H9 (cell line): ENCODE data around the gene TCERG1L. TPM values are rescaled to one million over a fixed set of nuclear protein-coding genes. Genes with fewer than 3 reads are reported as not detected.

Experiments used
- DNase-seq: peaks from one replicate; pipeline ENCODE4 v3.0.0-alpha.2; 2017
- H2AFZ ChIP-seq: one replicate; pipeline ENCODE4 v1.6.1; 2013; ENCODE audit warnings: mild to moderate bottlenecking, low read length, control low read depth, moderate library complexity
- H2AK5ac ChIP-seq: 2 replicates; pipeline ENCODE4 v1.6.1; 2013; ENCODE audit warnings: low read length, control low read depth, mixed read lengths; ENCODE audit not compliant: insufficient read length
- H2BK120ac ChIP-seq: one replicate; pipeline ENCODE4 v1.6.1; 2013; ENCODE audit warnings: low read depth, mild to moderate bottlenecking, low read length, control low read depth, inconsistent platforms; ENCODE audit not compliant: poor library complexity, severe bottlenecking
- H2BK12ac ChIP-seq: 2 replicates; pipeline ENCODE4 v1.6.1; 2013; ENCODE audit warnings: low read length, control low read depth, mixed read lengths, low read depth; ENCODE audit not compliant: insufficient read length
- H2BK15ac ChIP-seq: 2 replicates; pipeline ENCODE4 v1.6.1; 2013; ENCODE audit warnings: low read depth, low read length, control low read depth
- H2BK20ac ChIP-seq: one replicate; pipeline ENCODE4 v1.6.1; 2013; ENCODE audit warnings: low read depth, mild to moderate bottlenecking, low read length, control low read depth, inconsistent platforms; ENCODE audit not compliant: poor library complexity, severe bottlenecking
- H2BK5ac ChIP-seq: 2 replicates; pipeline ENCODE4 v1.6.1; 2013; ENCODE audit warnings: low read length, control low read depth, mixed read lengths; ENCODE audit not compliant: insufficient read length
- H3K14ac ChIP-seq: 2 replicates; pipeline ENCODE4 v1.6.1; 2013; ENCODE audit warnings: low read length, control low read depth; ENCODE audit not compliant: insufficient read depth
- H3K18ac ChIP-seq: 2 replicates; pipeline ENCODE4 v1.6.1; 2013; ENCODE audit warnings: low read depth, mild to moderate bottlenecking, mixed read lengths, low read length, control low read depth; ENCODE audit not compliant: insufficient read length
- H3K23ac ChIP-seq: 2 replicates; pipeline ENCODE4 v1.6.1; 2013; ENCODE audit warnings: low read length, control low read depth, mixed read lengths, low read depth; ENCODE audit not compliant: insufficient read length
- H3K23me2 ChIP-seq: 2 replicates; pipeline ENCODE4 v1.6.1; 2013; ENCODE audit warnings: low read depth, mild to moderate bottlenecking, mixed read lengths, low read length, control low read depth; ENCODE audit not compliant: insufficient read length, poor library complexity, severe bottlenecking
- H3K27ac ChIP-seq: 2 replicates; pipeline ENCODE4 v1.5.1; 2013; ENCODE audit warnings: low read length, control low read depth, mixed read lengths, low read depth; ENCODE audit not compliant: insufficient read length
- H3K27me3 ChIP-seq: 2 replicates; pipeline ENCODE4 v1.6.1; 2013; ENCODE audit warnings: low read length, control low read depth, inconsistent platforms; ENCODE audit not compliant: insufficient read depth
- H3K4ac ChIP-seq: 2 replicates; pipeline ENCODE4 v1.6.1; 2013; ENCODE audit warnings: low read depth, mild to moderate bottlenecking, control low read depth, inconsistent platforms, low read length, moderate library complexity
- H3K4me1 ChIP-seq: 2 replicates; pipeline ENCODE4 v1.6.1; 2013; ENCODE audit warnings: low read length, control low read depth, inconsistent platforms; ENCODE audit not compliant: insufficient read depth
- H3K4me2 ChIP-seq: 2 replicates; pipeline ENCODE4 v1.6.1; 2013; ENCODE audit warnings: low read length, control low read depth, mixed read lengths; ENCODE audit not compliant: insufficient read length, insufficient read depth
- H3K56ac ChIP-seq: 2 replicates; pipeline ENCODE4 v1.6.1; 2013; ENCODE audit warnings: low read depth, mild to moderate bottlenecking, mixed read lengths, low read length, control low read depth; ENCODE audit not compliant: insufficient read length
- H3K79me1 ChIP-seq: 2 replicates; pipeline ENCODE4 v1.6.1; 2013; ENCODE audit warnings: low read depth, mild to moderate bottlenecking, moderate library complexity, low read length, control low read depth, inconsistent platforms; ENCODE audit not compliant: insufficient read depth, poor library complexity, severe bottlenecking
- H3K79me2 ChIP-seq: 2 replicates; pipeline ENCODE4 v1.6.1; 2013; ENCODE audit warnings: low read length, control low read depth, inconsistent platforms; ENCODE audit not compliant: insufficient read depth
- H3K9ac ChIP-seq: 2 replicates; pipeline ENCODE4 v1.6.1; 2013; ENCODE audit warnings: low read length, control low read depth, mixed read lengths; ENCODE audit not compliant: insufficient read length; ENCODE audit errors: extremely low read depth
- H3K9me3 ChIP-seq: one replicate; pipeline ENCODE4 v1.6.1; 2013; ENCODE audit warnings: low read depth, low read length, inconsistent platforms; ENCODE audit not compliant: control insufficient read depth
- H3T11ph ChIP-seq: one replicate; pipeline ENCODE4 v1.6.1; 2013; ENCODE audit warnings: mild to moderate bottlenecking, low read length, control low read depth, inconsistent platforms
- H4K20me1 ChIP-seq: one replicate; pipeline ENCODE4 v1.6.1; 2013; ENCODE audit not compliant: control insufficient read depth, insufficient read length, insufficient read depth
- H4K5ac ChIP-seq: 2 replicates; pipeline ENCODE4 v1.6.1; 2013; ENCODE audit warnings: low read depth, mild to moderate bottlenecking, mixed read lengths, low read length, control low read depth; ENCODE audit not compliant: insufficient read length
- H4K8ac ChIP-seq: replicated peaks from 2 replicates; pipeline ENCODE4 v1.6.1; 2013; ENCODE audit warnings: low read length, control low read depth, mixed read lengths, low read depth; ENCODE audit not compliant: insufficient read length
- H4K91ac ChIP-seq: 2 replicates; pipeline ENCODE4 v1.6.1; 2013; ENCODE audit warnings: low read depth, mild to moderate bottlenecking, moderate library complexity, mixed read lengths, low read length, control low read depth; ENCODE audit not compliant: insufficient read length
- H3K27ac Mint-ChIP-seq, 3 experiments: 2 replicates in 2 of 3; 3 replicates in 1 of 3; pipeline ENCODE4 v1.8.0; 2020 to 2021; ENCODE audit warnings: mixed read lengths in 3 of 3, mild to moderate bottlenecking in 1 of 3, moderate library complexity in 1 of 3
- H3K27me3 Mint-ChIP-seq: 2 replicates; pipeline ENCODE4 v1.8.0; 2021; ENCODE audit warnings: low read depth, mild to moderate bottlenecking, moderate library complexity, mixed read lengths
- H3K36me3 Mint-ChIP-seq, 3 experiments: 2 replicates in 2 of 3; 3 replicates in 1 of 3; pipeline ENCODE4 v1.8.0; 2020 to 2021; ENCODE audit warnings: low read depth in 3 of 3, mixed read lengths in 3 of 3; ENCODE audit not compliant: insufficient read depth in 1 of 3
- H3K4me1 Mint-ChIP-seq, 2 experiments: 2 replicates each; pipeline ENCODE4 v1.8.0; 2020; ENCODE audit warnings: mixed read lengths in 2 of 2
- H3K4me3 Mint-ChIP-seq, 2 experiments: 2 replicates in 1 of 2; 3 replicates in 1 of 2; pipeline ENCODE4 v1.8.0; 2020 to 2021; ENCODE audit warnings: mild to moderate bottlenecking in 2 of 2, mixed read lengths in 2 of 2, moderate library complexity in 1 of 2
- H3K9me3 Mint-ChIP-seq, 2 experiments: 2 replicates in 1 of 2; 3 replicates in 1 of 2; pipeline ENCODE4 v1.8.0; 2020; ENCODE audit warnings: mild to moderate bottlenecking in 2 of 2, mixed read lengths in 2 of 2, moderate library complexity in 1 of 2
- CTCF ChIP-seq: fragments of 200-600 bp; sonication (generic); conservative IDR thresholded peaks from 3 replicates; pipeline ENCODE4 v1.8.0; 2021; ENCODE audit warnings: antibody characterized with exemption, mild to moderate bottlenecking
- WGBS: extraction: QIAGEN DNeasy Blood & Tissue Kit; methylation state at CpG from one replicate; pipeline ENCODE4 v1.1.7; 2013; ENCODE audit warnings: missing lambda C conversion rate, low lambda C conversion rate, mixed read lengths; ENCODE audit not compliant: insufficient read length; ENCODE audit errors: extremely low coverage; 5-methylcytosine and 5-hydroxymethylcytosine counted together
- total RNA-seq: library from RNA; stranded (reverse); gene quantifications from 2 replicates; pipeline ENCODE4 v1.2.1, GENCODE V29; 2021

TCERG1L gene
- total RNA-seq, 1 experiment from 2014 or later = 3.3 TPM

- Histone ChIP-seq H2BK12ac (no peak overlapping the region), H2BK15ac (no peak overlapping the region), H4K5ac (no peak overlapping the region), H3K4me2 (no peak overlapping the region), H4K91ac (no peak overlapping the region), H3T11ph (no peak overlapping the region), H2AK5ac (no peak overlapping the region), H2AFZ (no peak overlapping the region), H4K20me1 (no peaks in the 10 kb centered on the region), H3K79me1 (no peaks in the 10 kb centered on the region), H3K9me3 (no peaks in the 10 kb centered on the region), H3K27me3 (no peaks in the 10 kb centered on the region), H3K18ac (no peak overlapping the region), H3K23ac (no peak overlapping the region), H2BK5ac (no peak overlapping the region), H3K23me2 (no peaks in the 10 kb centered on the region), H4K8ac (no peak overlapping the region), H3K56ac (no peak overlapping the region), H3K79me2 (no peaks in the 10 kb centered on the region), H3K4me1 (no peaks in the 10 kb centered on the region; the same call in 1 of the 2 replicates), H3K9ac (no peak overlapping the region), H3K27ac (no peak overlapping the region), H3K14ac (no peak overlapping the region), H3K4ac (no peak overlapping the region), H2BK120ac (no peak overlapping the region), H2BK20ac (no peak overlapping the region)
- Mint-ChIP-seq H3K27me3 (no peaks in the 10 kb centered on the region; the same call in 1 of the 2 replicates), H3K27ac (no peak overlapping the region), H3K9me3 (no peaks in the 10 kb centered on the region), H3K36me3 (no peaks in the 10 kb centered on the region), H3K4me1 (peaks cover 29 to 34% of the 10 kb centered on the region in 2 experiments), H3K4me3 (no peak overlapping the region)
- WGBS = no CpG with 5 or more reads among the region's 17 CpGs
- TF ChIP-seq CTCF = no peak
- DNase-seq = no peak
Measured at GRCh38 chr10:131246775-131247174, 64.7 kb downstream of the TCERG1L start.
